B cell (primary cell): ENCODE data around the gene DNAJC3. TPM values are rescaled to one million over a fixed set of nuclear protein-coding genes. Genes with fewer than 3 reads are reported as not detected.

ENCODE experiments used
- ATAC-seq: fragments of 200-7000 bp; cut with Tn5 transposase; one replicate; pipeline ENCODE4 v1.10.0; 2021; ENCODE audit warnings: low read depth, mild to moderate bottlenecking, moderate number of reproducible peaks, moderate library complexity
- CTCF ChIA-PET: fragments of 350-600 bp; sonication (Branson Sonifier 250); formaldehyde crosslinking; loops from one replicate; lab custom pipeline; 2021; ENCODE audit warnings: antibody characterized with exemption, inconsistent platforms; lab: Charles Lee
- POLR2A ChIA-PET: fragments of 350-600 bp; sonication (Branson Sonifier 250); formaldehyde crosslinking; loops from one replicate; lab custom pipeline; 2021; ENCODE audit warnings: antibody characterized with exemption; lab: Charles Lee
- DNase-seq: peaks from one replicate; pipeline ENCODE4 v3.0.0; 2013
- H2AFZ ChIP-seq: 2 replicates; pipeline ENCODE4 v1.6.1; 2012; ENCODE audit warnings: mild to moderate bottlenecking, low read depth, low read length; ENCODE audit not compliant: insufficient read depth, poor library complexity, severe bottlenecking
- H3K27ac ChIP-seq, 2 donors: 1 replicate in 1 of 2; 2 replicates in 1 of 2; pipeline ENCODE4 v1.5.1; 2012 to 2013; ENCODE audit warnings: low read length in 2 of 2, mild to moderate bottlenecking in 2 of 2, moderate library complexity in 1 of 2
- H3K27me3 ChIP-seq, 4 experiments: fragments of 200-600 bp in 1 of 4; sonication (generic) in 1 of 4; replicated peaks in 1 of 4; 1 replicate in 2 of 4; 2 replicates in 2 of 4; pipeline versions ENCODE4 v1.6.1 to v1.7.0; 2013 to 2016; ENCODE audit warnings: low read length in 3 of 4, mild to moderate bottlenecking in 2 of 4, mixed read lengths in 1 of 4, moderate library complexity in 1 of 4; ENCODE audit not compliant: insufficient read depth in 4 of 4, control insufficient read depth in 3 of 4; ENCODE audit errors: control extremely low read depth in 1 of 4
- H3K36me3 ChIP-seq, 2 experiments: replicated peaks in 1 of 2; 1 replicate in 1 of 2; 2 replicates in 1 of 2; pipeline versions ENCODE4 v1.6.1 to v1.7.1; 2013; ENCODE audit warnings: low read length in 1 of 2; ENCODE audit not compliant: insufficient read depth in 2 of 2, control insufficient read depth in 1 of 2; ENCODE audit errors: control extremely low read depth in 1 of 2, extremely low read depth in 1 of 2
- H3K4me1 ChIP-seq, 2 donors: fragments of 200-600 bp in 1 of 2; sonication (generic) in 1 of 2; 1 replicate in 1 of 2; 2 replicates in 1 of 2; pipeline versions ENCODE4 v1.5.1 to v1.6.1; 2013 to 2017; ENCODE audit warnings: low read length in 2 of 2; ENCODE audit not compliant: control insufficient read depth in 2 of 2, insufficient read depth in 2 of 2
- H3K4me2 ChIP-seq: replicated peaks from 2 replicates; pipeline ENCODE3; 2012; ENCODE audit warnings: mild to moderate bottlenecking, low read depth, low read length; ENCODE audit not compliant: poor library complexity, severe bottlenecking
- H3K4me3 ChIP-seq, 5 experiments: fragments of 200-600 bp in 1 of 5; sonication (generic) in 1 of 5; 1 replicate in 3 of 5; 2 replicates in 2 of 5; pipeline versions ENCODE4 v1.5.1 to v1.7.0; 2011 to 2016; ENCODE audit warnings: low read length in 4 of 5, mild to moderate bottlenecking in 4 of 5, low read depth in 2 of 5, control low read depth in 1 of 5, moderate library complexity in 1 of 5; ENCODE audit not compliant: insufficient read depth in 1 of 5; ENCODE audit errors: control extremely low read depth in 1 of 5, extremely low read depth in 1 of 5
- H3K79me2 ChIP-seq: fragments of 200-600 bp; sonication (generic); one replicate; pipeline ENCODE4 v1.6.0; 2016; ENCODE audit warnings: low read length; ENCODE audit not compliant: control insufficient read depth, insufficient read depth
- H3K9ac ChIP-seq: fragments of 200-600 bp; sonication (generic); 2 replicates; pipeline ENCODE4 v1.6.1; 2017; ENCODE audit warnings: mild to moderate bottlenecking, low read length, moderate library complexity
- H3K9me3 ChIP-seq, 3 donors: one replicate each; pipeline versions ENCODE4 v1.6.1 to v1.7.1; 2013; ENCODE audit warnings: low read length in 2 of 3; ENCODE audit not compliant: control insufficient read depth in 2 of 3, insufficient read depth in 1 of 3; ENCODE audit errors: control extremely low read depth in 1 of 3
- H4K20me1 ChIP-seq: 2 replicates; pipeline ENCODE4 v1.6.0; 2012; ENCODE audit warnings: mild to moderate bottlenecking, low read length; ENCODE audit not compliant: insufficient read depth, control insufficient read depth, poor library complexity, severe bottlenecking
- H3K27ac Mint-ChIP-seq: one replicate; pipeline ENCODE4 v1.8.0; 2021; ENCODE audit warnings: mixed read lengths
- H3K27me3 Mint-ChIP-seq: one replicate; pipeline ENCODE4 v1.8.0; 2021; ENCODE audit warnings: mixed read lengths
- H3K4me1 Mint-ChIP-seq: one replicate; pipeline ENCODE4 v1.8.0; 2021; ENCODE audit warnings: mixed read lengths
- H3K4me3 Mint-ChIP-seq: one replicate; pipeline ENCODE4 v1.8.0; 2021; ENCODE audit warnings: mixed read lengths
- H3K9me3 Mint-ChIP-seq: one replicate; pipeline ENCODE4 v1.8.0; 2022; ENCODE audit warnings: mixed read lengths; ENCODE audit not compliant: insufficient read depth
- EZH2 ChIP-seq: IDR thresholded peaks from 2 replicates; pipeline ENCODE4 v1.6.1; 2012; ENCODE audit warnings: borderline replicate concordance, low read depth, mild to moderate bottlenecking, moderate library complexity, low read length; ENCODE audit not compliant: insufficient read depth, poor library complexity, severe bottlenecking
- WGBS: methylation state at CpG from one replicate; pipeline ENCODE4 v1.1.5; 2013; ENCODE audit warnings: missing lambda C conversion rate; ENCODE audit not compliant: insufficient coverage; 5-methylcytosine and 5-hydroxymethylcytosine counted together
- intact Hi-C: fragments of 100-400 bp; cut with micrococcal nuclease; formaldehyde crosslinking; loops from one replicate; pipeline ENCODE4 v1.10.0; 2022
- polyA plus RNA-seq: library from polyadenylated mRNA; depleted of rRNA; stranded (reverse); fragments of >200 nt; gene quantifications from 2 replicates; pipeline ENCODE4 v1.2.3, GENCODE V29; 2012
- total RNA-seq, 2 donors: library from RNA; stranded (reverse); fragments of 120-200 nt in 1 of 2; gene quantifications; 1 replicate in 1 of 2; 2 replicates in 1 of 2; pipeline versions ENCODE4 v1.2.3 to v1.2.4, GENCODE V29; 2013 to 2022
- TF ChIP-seq, protein P1 (sequence below): fragments of 200-600 bp; IDR thresholded peaks from one replicate; pipeline ENCODE4 v1.8.0; 2022; ENCODE audit warnings: antibody characterized with exemption, mild to moderate bottlenecking

Gene DNAJC3
- total and polyA plus RNA-seq, 2 donors (not counting 1 experiment from before 2014, with no cell fraction given): 2.8 to 12.1 TPM

DNA sequence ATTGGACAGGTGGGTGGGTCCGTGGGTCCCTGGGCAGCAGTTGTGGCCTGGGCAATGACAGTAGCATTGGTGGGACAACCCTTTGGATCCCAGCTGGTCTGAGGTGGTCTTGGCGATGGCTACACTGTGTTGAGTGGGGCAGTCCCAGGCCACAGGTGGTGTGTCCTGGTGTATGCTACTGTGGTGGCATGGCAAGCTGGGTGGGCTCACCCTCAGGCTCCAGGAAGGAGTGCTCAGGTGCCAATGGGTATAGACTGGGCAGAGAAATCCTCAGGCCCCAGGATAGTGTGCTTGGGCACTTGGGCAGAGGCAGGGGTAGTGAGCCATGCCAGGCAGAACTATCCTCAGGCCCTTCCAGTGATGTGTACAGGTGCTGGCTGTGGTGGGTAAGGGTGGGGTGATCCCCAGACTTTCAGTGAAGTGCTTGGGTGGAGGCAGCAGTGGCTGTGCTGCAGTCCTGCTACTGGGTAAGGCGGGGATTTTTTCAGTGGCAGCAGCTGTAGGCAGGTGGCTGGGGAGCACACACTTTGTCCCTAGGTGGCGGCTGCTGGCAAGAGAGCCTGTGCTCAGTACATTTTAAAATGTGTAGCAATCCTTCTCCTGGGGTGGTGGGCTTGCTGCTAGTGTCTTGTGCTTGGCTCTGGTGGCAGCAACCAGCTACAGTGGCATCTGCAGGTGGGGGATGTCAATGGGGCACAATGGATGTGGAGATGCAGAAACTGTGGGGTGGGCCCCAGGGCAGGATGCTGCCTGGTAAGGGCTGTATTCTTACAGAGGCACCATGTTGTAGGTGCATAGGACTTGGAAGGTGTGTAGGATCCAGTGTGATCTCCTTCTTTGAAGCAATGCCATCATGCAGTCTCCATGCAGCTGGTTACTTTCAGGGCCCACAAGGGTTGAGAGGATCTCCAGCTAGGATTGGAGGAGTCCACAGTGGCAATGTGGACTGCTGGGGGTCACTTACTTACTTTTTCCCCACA is 64.9 kb downstream of the DNAJC3 start:
- H3K9me3 Mint-ChIP-seq: peaks cover 3% of the 10 kb centered on the region
- peaks cover 0 to 5% (median 0%) of the 10 kb centered on the region in 3 donors for H3K9me3 ChIP-seq
- DNase-seq: no peak
- ChIA-PET POLR2A (no interaction called here), CTCF (no interaction called here)
- H2AFZ ChIP-seq: no peak overlapping the region
- H3K27ac Mint-ChIP-seq: no peak overlapping the region
- H3K4me1 Mint-ChIP-seq: peaks cover 18% of the 10 kb centered on the region
- no peak overlapping the region for H3K27ac ChIP-seq
- no peaks in the 10 kb centered on the region for H3K36me3 ChIP-seq
- peaks cover 36% of the 10 kb centered on the region for H3K79me2 ChIP-seq
- H3K4me2 ChIP-seq: no peak overlapping the region
- intact Hi-C loops: no loop called here
- no peaks in the 10 kb centered on the region for H3K4me1 ChIP-seq
- no peak for TF ChIP-seq EZH2
- TF ChIP-seq, protein P1, sequence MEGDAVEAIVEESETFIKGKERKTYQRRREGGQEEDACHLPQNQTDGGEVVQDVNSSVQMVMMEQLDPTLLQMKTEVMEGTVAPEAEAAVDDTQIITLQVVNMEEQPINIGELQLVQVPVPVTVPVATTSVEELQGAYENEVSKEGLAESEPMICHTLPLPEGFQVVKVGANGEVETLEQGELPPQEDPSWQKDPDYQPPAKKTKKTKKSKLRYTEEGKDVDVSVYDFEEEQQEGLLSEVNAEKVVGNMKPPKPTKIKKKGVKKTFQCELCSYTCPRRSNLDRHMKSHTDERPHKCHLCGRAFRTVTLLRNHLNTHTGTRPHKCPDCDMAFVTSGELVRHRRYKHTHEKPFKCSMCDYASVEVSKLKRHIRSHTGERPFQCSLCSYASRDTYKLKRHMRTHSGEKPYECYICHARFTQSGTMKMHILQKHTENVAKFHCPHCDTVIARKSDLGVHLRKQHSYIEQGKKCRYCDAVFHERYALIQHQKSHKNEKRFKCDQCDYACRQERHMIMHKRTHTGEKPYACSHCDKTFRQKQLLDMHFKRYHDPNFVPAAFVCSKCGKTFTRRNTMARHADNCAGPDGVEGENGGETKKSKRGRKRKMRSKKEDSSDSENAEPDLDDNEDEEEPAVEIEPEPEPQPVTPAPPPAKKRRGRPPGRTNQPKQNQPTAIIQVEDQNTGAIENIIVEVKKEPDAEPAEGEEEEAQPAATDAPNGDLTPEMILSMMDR: no peak
- no peaks in the 10 kb centered on the region for H3K27me3 Mint-ChIP-seq
- no peak overlapping the region for H3K4me3 ChIP-seq
- no peaks in the 10 kb centered on the region for H3K27me3 ChIP-seq
- ATAC-seq: no peak
- 100% methylated on average over 4 of the region's 4 CpGs for WGBS
- no peak overlapping the region for H3K4me3 Mint-ChIP-seq
- peaks cover 22% of the 10 kb centered on the region for H4K20me1 ChIP-seq
- no peak overlapping the region for H3K9ac ChIP-seq

DNA sequence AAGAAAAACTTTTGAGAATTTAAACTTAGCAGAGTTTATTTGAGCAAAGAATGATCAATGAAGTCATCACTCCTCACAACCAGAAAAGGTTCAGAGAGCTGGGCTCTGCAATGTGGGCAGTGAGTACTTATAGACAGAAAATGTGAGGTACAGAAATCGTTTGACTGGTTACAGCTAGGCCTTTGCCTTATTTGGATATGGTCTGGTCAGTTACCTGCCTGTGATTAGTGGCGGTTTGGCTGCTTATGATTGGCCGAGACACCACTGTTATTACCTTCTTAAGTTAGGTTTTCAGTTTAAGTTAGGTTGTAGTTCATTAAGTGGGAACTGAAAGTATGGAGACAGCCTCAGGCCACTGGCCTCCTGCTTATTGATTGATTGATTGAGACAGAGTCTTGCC is 66.3 kb downstream of the DNAJC3 start:
- WGBS: 96% methylated on average over 3 of the region's 3 CpGs
- POLR2A ChIA-PET: no interaction called here
- CTCF ChIA-PET: no interaction called here
- Histone ChIP-seq H4K20me1 (peaks cover 22% of the 10 kb centered on the region), H3K9me3 (peaks cover 0 to 5% (median 0%) of the 10 kb centered on the region in 3 donors), H2AFZ (no peak overlapping the region), H3K4me1 (no peaks in the 10 kb centered on the region), H3K9ac (no peak overlapping the region), H3K4me2 (no peak overlapping the region), H3K79me2 (peaks cover 40% of the 10 kb centered on the region), H3K27ac (no peak overlapping the region), H3K4me3 (no peak overlapping the region), H3K27me3 (no peaks in the 10 kb centered on the region), H3K36me3 (no peaks in the 10 kb centered on the region)
- H3K4me3 Mint-ChIP-seq: no peak overlapping the region
- intact Hi-C loops: no loop called here
- TF ChIP-seq, protein P1: no peak
- TF ChIP-seq EZH2: no peak
- ATAC-seq (no peak), DNase-seq (no peak)
- H3K4me1 Mint-ChIP-seq: peaks cover 18% of the 10 kb centered on the region
- H3K9me3 Mint-ChIP-seq: peaks cover 3% of the 10 kb centered on the region
- H3K27ac Mint-ChIP-seq: no peak overlapping the region
- no peaks in the 10 kb centered on the region for H3K27me3 Mint-ChIP-seq
